ENCODE data around the gene CLSTN2.

The CLSTN2 gene

DNA sequence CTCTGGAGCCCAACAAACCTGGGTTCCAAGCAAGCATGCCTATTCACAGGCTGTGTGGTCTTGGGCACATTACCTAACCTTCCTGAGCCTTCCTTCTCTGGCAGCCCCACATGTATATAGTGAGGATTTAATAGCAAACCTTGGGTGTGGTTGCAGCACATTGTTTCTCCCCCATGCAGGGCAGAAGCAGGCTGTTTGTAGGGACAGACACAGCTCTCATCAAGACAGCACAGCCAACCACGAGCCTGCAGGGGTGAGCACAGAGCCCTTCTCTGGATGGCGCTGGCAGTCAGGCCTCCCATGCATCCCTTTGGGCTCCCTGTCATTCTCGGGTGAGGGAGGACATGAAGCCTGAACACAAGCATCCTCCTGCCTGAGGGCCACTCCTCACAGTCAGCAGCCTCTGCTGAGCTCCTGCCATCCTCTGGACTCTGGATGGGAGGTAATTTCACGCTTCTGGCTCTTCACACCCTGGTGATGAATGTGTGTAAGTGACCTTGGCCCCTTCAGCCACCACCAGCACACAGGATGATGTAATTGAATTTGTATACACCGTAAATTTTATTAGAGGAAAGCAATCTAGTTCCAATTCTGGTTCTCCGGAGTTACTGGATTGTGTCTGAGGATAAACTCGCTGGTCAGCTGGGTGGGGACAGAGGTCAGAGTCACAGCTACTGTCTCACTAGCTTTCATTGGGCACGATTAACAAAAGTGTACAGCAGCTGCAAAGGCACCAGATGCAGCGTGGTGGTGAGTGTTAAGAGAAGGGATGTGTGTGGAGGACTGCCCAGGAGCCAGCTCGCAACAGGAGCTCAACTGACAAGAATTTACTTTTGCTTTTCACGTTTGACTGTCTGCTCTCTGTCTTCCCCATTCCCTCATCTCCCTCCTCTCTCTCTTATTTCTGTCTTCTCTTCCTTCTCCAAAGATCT, 118.1 kb downstream of the CLSTN2 start:
- Histone ChIP-seq H3K4me2 (ENCODE audit: low read depth, low read length) (no peak overlapping the region), H3K79me2 (ENCODE audit: low read length) (no peaks in the 10 kb centered on the region), H3K9me2 (replicated peaks; ENCODE audit: insufficient read depth, low read length) (no peaks in the 10 kb centered on the region), H3K9ac (ENCODE audit: low read length) (no peak overlapping the region), H3K27me3 (replicated peaks; ENCODE audit: insufficient read depth, low read length) (no peaks in the 10 kb centered on the region), H3F3A (ENCODE audit: insufficient read depth, low read length) (no peaks in the 10 kb centered on the region), H3K4me3 (ENCODE audit: low read length) (no peak overlapping the region), H3K4me1 (ENCODE audit: low read length) (no peaks in the 10 kb centered on the region), H3K36me3 (replicated peaks; ENCODE audit: insufficient read depth, low read length) (no peaks in the 10 kb centered on the region), H2AFZ (ENCODE audit: low read length) (no peak overlapping the region), H4K20me1 (ENCODE audit: insufficient read depth, low read length) (no peaks in the 10 kb centered on the region), H3K27ac (ENCODE audit: low read length) (no peak overlapping the region), H3K9me3 (replicated peaks; ENCODE audit: insufficient read depth, low read length) (no peaks in the 10 kb centered on the region)
- no peak for DNase-seq
- TF ChIP-seq EZH2phosphoT487 (IDR thresholded peaks at IDR 0.05; ENCODE audit: low read length) (no peak), EZH2 (optimal IDR thresholded peaks at IDR 0.05; ENCODE audit: low read depth, low read length) (no peak)
- TF ChIP-seq, protein P1, sequence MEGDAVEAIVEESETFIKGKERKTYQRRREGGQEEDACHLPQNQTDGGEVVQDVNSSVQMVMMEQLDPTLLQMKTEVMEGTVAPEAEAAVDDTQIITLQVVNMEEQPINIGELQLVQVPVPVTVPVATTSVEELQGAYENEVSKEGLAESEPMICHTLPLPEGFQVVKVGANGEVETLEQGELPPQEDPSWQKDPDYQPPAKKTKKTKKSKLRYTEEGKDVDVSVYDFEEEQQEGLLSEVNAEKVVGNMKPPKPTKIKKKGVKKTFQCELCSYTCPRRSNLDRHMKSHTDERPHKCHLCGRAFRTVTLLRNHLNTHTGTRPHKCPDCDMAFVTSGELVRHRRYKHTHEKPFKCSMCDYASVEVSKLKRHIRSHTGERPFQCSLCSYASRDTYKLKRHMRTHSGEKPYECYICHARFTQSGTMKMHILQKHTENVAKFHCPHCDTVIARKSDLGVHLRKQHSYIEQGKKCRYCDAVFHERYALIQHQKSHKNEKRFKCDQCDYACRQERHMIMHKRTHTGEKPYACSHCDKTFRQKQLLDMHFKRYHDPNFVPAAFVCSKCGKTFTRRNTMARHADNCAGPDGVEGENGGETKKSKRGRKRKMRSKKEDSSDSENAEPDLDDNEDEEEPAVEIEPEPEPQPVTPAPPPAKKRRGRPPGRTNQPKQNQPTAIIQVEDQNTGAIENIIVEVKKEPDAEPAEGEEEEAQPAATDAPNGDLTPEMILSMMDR (IDR thresholded peaks at IDR 0.05; ENCODE audit: low read length): no peak

DNA sequence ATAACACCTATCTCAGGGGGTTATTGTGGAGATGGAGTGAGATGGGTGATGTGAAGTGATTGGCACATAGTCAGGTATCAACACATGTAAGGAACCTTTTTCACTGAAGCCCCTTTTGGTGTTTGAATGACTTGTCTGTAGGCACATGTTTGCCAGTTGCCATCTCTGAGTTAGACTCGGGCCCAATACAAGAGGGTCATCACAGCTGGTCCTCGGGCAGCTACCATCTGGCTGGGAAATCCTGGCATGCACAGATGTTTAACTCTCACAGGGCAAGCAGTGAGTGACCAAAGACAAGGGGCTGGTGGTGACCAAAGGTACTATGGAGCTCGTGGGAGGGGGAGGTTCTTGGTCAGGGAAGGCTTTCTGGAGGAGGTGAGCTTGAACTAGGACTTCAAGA, 118.8 kb downstream of the CLSTN2 start:
- Histone ChIP-seq H3K36me3 (replicated peaks; ENCODE audit: insufficient read depth, low read length) (no peaks in the 10 kb centered on the region), H3K9me2 (replicated peaks; ENCODE audit: insufficient read depth, low read length) (no peaks in the 10 kb centered on the region), H2AFZ (ENCODE audit: low read length) (no peak overlapping the region), H3K4me2 (ENCODE audit: low read depth, low read length) (no peak overlapping the region), H3K79me2 (ENCODE audit: low read length) (no peaks in the 10 kb centered on the region), H3F3A (ENCODE audit: insufficient read depth, low read length) (no peaks in the 10 kb centered on the region), H3K9ac (ENCODE audit: low read length) (no peak overlapping the region), H3K27ac (ENCODE audit: low read length) (no peak overlapping the region), H4K20me1 (ENCODE audit: insufficient read depth, low read length) (no peaks in the 10 kb centered on the region), H3K4me1 (ENCODE audit: low read length) (no peaks in the 10 kb centered on the region), H3K4me3 (ENCODE audit: low read length) (no peak overlapping the region), H3K9me3 (replicated peaks; ENCODE audit: insufficient read depth, low read length) (no peaks in the 10 kb centered on the region), H3K27me3 (replicated peaks; ENCODE audit: insufficient read depth, low read length) (no peaks in the 10 kb centered on the region)
- TF ChIP-seq EZH2phosphoT487 (IDR thresholded peaks at IDR 0.05; ENCODE audit: low read length) (no peak), EZH2 (optimal IDR thresholded peaks at IDR 0.05; ENCODE audit: low read depth, low read length) (no peak)
- no peak for DNase-seq

DNA sequence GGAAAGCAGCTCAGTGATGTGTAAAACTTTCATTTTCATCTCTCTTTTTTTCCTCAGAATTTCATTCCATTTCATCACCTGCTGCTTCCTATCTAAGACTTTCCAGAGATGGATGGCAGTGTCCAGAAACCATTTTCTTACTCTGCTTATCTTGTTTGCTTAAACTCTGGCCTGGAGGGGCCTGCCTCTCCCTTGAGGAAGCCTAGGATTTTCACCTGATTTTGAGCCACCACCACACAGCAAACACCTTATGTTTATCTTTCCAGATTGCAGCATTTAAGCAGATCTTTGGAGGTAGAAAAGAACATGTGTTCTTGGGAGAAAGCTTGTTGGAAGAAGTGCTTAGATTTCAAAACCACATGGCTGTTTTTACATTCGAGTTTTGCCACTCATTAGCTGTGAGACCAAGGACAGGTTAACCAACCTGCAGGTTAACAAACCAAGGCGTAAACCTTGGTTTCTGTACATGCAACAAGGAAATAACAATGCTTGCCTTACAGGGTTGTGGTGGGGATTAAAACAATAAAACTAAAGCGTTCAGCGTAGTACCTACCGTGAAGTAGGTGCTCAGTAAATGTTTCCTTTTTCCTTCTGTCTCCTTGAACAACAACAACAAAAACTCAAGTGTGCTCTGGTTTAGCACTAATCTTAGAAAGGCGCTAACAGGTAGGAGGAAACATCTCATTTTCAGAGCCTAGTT, 120.3 kb downstream of the CLSTN2 start:
- Histone ChIP-seq H3K79me2 (ENCODE audit: low read length) (no peaks in the 10 kb centered on the region), H3K36me3 (replicated peaks; ENCODE audit: insufficient read depth, low read length) (no peaks in the 10 kb centered on the region), H3K27me3 (replicated peaks; ENCODE audit: insufficient read depth, low read length) (no peaks in the 10 kb centered on the region), H3F3A (ENCODE audit: insufficient read depth, low read length) (no peaks in the 10 kb centered on the region), H2AFZ (ENCODE audit: low read length) (no peak overlapping the region), H3K4me2 (ENCODE audit: low read depth, low read length) (no peak overlapping the region), H3K27ac (ENCODE audit: low read length) (no peak overlapping the region), H3K9me2 (replicated peaks; ENCODE audit: insufficient read depth, low read length) (no peaks in the 10 kb centered on the region), H3K4me3 (ENCODE audit: low read length) (no peak overlapping the region), H3K9me3 (replicated peaks; ENCODE audit: insufficient read depth, low read length) (no peaks in the 10 kb centered on the region), H3K4me1 (ENCODE audit: low read length) (no peaks in the 10 kb centered on the region), H4K20me1 (ENCODE audit: insufficient read depth, low read length) (no peaks in the 10 kb centered on the region), H3K9ac (ENCODE audit: low read length) (no peak overlapping the region)
- no peak for TF ChIP-seq EZH2 (optimal IDR thresholded peaks at IDR 0.05; ENCODE audit: low read depth, low read length)
- TF ChIP-seq, protein P1 (IDR thresholded peaks at IDR 0.05; ENCODE audit: low read length): no peak
- no peak for TF ChIP-seq EZH2phosphoT487 (IDR thresholded peaks at IDR 0.05; ENCODE audit: low read length)
- DNase-seq: no peak

Measured in MM.1S (cell line).